CD8-positive, alpha-beta memory T cell (primary cell): ENCODE results near the gene KRT17. TPM values are rescaled to one million over a fixed set of nuclear protein-coding genes. Genes with fewer than 3 reads are reported as not detected.
A peak's percentile ranks its signal among the peaks of the same experiment; 100 is the strongest.
"Not testable (repeated sequence)": the region's sequence is repeated elsewhere in the genome, so short reads cannot be mapped to it uniquely, and the experiment has no call there.

Experiments
- CTCF ChIA-PET: fragments of 350-600 bp; sonication (Branson Sonifier 250); formaldehyde crosslinking; loops from one replicate; lab custom pipeline; 2021; ENCODE audit warnings: antibody characterized with exemption; lab: Charles Lee
- POLR2A ChIA-PET: fragments of 350-600 bp; sonication (Branson Sonifier 250); formaldehyde crosslinking; loops from one replicate; lab custom pipeline; 2021; ENCODE audit warnings: antibody characterized with exemption; lab: Charles Lee
- DNase-seq, 5 donors: peaks; one replicate each; pipeline versions ENCODE4 v3.0.0 to v3.0.0-alpha.2; 2020 to 2022; ENCODE audit warnings: mixed read lengths in 1 of 5
- H3K27ac ChIP-seq: one replicate; pipeline ENCODE4 v1.7.0; 2013; ENCODE audit warnings: low read depth, mild to moderate bottlenecking, low read length, moderate library complexity
- H3K27me3 ChIP-seq: 2 replicates; pipeline ENCODE4 v1.7.0; 2013; ENCODE audit warnings: low read length, mild to moderate bottlenecking; ENCODE audit not compliant: insufficient read depth, poor library complexity, severe bottlenecking
- H3K36me3 ChIP-seq: 2 replicates; pipeline ENCODE4 v1.7.0; 2013; ENCODE audit warnings: mild to moderate bottlenecking, low read length, moderate library complexity; ENCODE audit not compliant: insufficient read depth
- H3K4me1 ChIP-seq: 2 replicates; pipeline ENCODE4 v1.7.0; 2013; ENCODE audit warnings: mild to moderate bottlenecking, low read length, moderate library complexity; ENCODE audit not compliant: insufficient read depth
- H3K4me3 ChIP-seq: 2 replicates; pipeline ENCODE4 v1.7.0; 2013; ENCODE audit warnings: mild to moderate bottlenecking, low read length
- H3K9me3 ChIP-seq: 2 replicates; pipeline ENCODE4 v1.7.0; 2013; ENCODE audit warnings: mild to moderate bottlenecking, low read length
- H3K27ac Mint-ChIP-seq, 8 donors: one replicate each; pipeline ENCODE4 v1.8.0; 2020 to 2021; ENCODE audit warnings: mixed read lengths in 8 of 8, mild to moderate bottlenecking in 6 of 8, inconsistent platforms in 3 of 8, moderate library complexity in 3 of 8
- H3K27me3 Mint-ChIP-seq, 2 donors: one replicate each; pipeline ENCODE4 v1.8.0; 2020 to 2021; ENCODE audit warnings: mixed read lengths in 2 of 2, mild to moderate bottlenecking in 1 of 2, moderate library complexity in 1 of 2
- H3K36me3 Mint-ChIP-seq, 3 donors: one replicate each; pipeline ENCODE4 v1.8.0; 2020 to 2021; ENCODE audit warnings: mixed read lengths in 3 of 3, inconsistent platforms in 1 of 3, mild to moderate bottlenecking in 1 of 3
- H3K4me1 Mint-ChIP-seq, 3 donors: one replicate each; pipeline ENCODE4 v1.8.0; 2020 to 2021; ENCODE audit warnings: mixed read lengths in 3 of 3, inconsistent platforms in 1 of 3, mild to moderate bottlenecking in 1 of 3
- H3K4me3 Mint-ChIP-seq, 7 donors: one replicate each; pipeline ENCODE4 v1.8.0; 2020 to 2021; ENCODE audit warnings: mixed read lengths in 7 of 7, mild to moderate bottlenecking in 6 of 7, moderate library complexity in 4 of 7, inconsistent platforms in 2 of 7
- H3K9me3 Mint-ChIP-seq, 5 donors: one replicate each; pipeline ENCODE4 v1.8.0; 2020 to 2022; ENCODE audit warnings: mixed read lengths in 5 of 5, mild to moderate bottlenecking in 3 of 5, moderate library complexity in 2 of 5, inconsistent platforms in 1 of 5
- polyA plus RNA-seq: library from polyadenylated mRNA; unstranded; fragments of 300-500 nt; fragmentation: Illumina TruSeq; gene quantifications from one replicate; pipeline ENCODE4 v1.2.3, GENCODE V29; 2021
- total RNA-seq, 2 experiments: library from RNA; stranded (reverse); gene quantifications; one replicate each; pipeline ENCODE4 v1.2.3, GENCODE V29; 2021

The KRT17 gene
- total and polyA plus RNA-seq, 3 experiments from 2014 or later = 0.35 TPM; not detected in 2

GRCh38 chr17:41622340-41623183 is 1.8 kb downstream of the KRT17 start:
- CTCF ChIA-PET, H3K4me3 ChIP-seq, POLR2A ChIA-PET, H3K4me1 Mint-ChIP-seq, H3K9me3 ChIP-seq, H3K9me3 Mint-ChIP-seq, H3K4me3 Mint-ChIP-seq, H3K4me1 ChIP-seq, H3K36me3 ChIP-seq, H3K27me3 ChIP-seq, H3K36me3 Mint-ChIP-seq, H3K27ac ChIP-seq: not testable (repeated sequence)
- Mint-ChIP-seq H3K27me3 (peaks cover 13 to 29% of the 10 kb centered on the region in 2 donors), H3K27ac (peak overlapping the region in 2 of 8 donors; percentile 65)
- peak in 1 of 5 donors; percentile 26 for DNase-seq

DNA sequence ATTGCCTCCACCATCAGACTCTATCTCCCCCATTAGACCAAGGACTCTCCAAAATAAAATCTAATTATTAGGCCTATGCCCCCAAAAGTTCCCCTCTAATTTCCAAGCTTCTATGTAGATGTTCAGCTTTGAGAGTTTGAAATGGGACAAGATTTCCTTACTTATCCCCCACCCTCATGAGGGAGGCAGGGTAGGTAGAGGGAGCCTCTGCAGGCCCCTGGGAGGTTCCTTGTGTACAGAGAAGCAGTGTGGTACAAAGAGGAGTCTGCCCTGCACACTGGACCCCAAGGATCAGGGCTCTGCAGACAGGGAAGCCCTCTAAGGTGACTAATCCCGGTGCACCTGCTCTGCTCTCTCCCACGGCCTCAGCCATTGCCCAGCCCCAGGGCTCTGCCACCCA is 2.5 kb downstream of the KRT17 start:
- Histone ChIP-seq H3K27ac (no peak overlapping the region), H3K4me1 (no peaks in the 10 kb centered on the region), H3K27me3 (no peaks in the 10 kb centered on the region), H3K9me3 (no peaks in the 10 kb centered on the region), H3K36me3 (no peaks in the 10 kb centered on the region), H3K4me3 (no peak overlapping the region)
- peak overlapping the region in 1 of 8 donors; percentile 33 for H3K27ac Mint-ChIP-seq
- ChIA-PET POLR2A (no interaction called here), CTCF (no interaction called here)
- no peak for DNase-seq
- no peaks in the 10 kb centered on the region for H3K4me1 Mint-ChIP-seq
- peaks cover 11 to 22% of the 10 kb centered on the region in 2 donors for H3K27me3 Mint-ChIP-seq
- no peak overlapping the region for H3K4me3 Mint-ChIP-seq
- no peaks in the 10 kb centered on the region for H3K9me3 Mint-ChIP-seq
- H3K36me3 Mint-ChIP-seq = no peaks in the 10 kb centered on the region

DNA sequence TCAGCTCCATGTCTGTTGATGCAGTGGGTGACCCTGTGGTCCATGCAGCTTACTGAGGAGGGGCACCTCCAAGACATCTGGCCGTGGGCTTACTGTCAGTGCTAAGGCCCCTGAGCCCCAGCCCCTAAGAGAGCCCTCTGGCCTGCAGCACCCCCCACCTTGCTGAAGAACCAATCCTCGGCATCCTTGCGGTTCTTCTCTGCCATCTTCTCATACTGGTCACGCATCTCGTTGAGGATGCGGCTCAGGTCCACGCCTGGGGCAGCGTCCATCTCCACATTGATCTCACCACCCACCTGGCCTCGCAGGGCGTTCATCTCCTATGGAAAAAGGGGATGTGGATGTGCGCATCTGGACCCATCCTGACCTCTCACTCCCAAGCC is 2.9 kb downstream of the KRT17 start:
- H3K27ac Mint-ChIP-seq, H3K27me3 ChIP-seq, H3K36me3 Mint-ChIP-seq, H3K4me3 Mint-ChIP-seq, H3K4me3 ChIP-seq, POLR2A ChIA-PET, H3K9me3 Mint-ChIP-seq, H3K4me1 Mint-ChIP-seq, H3K27ac ChIP-seq, H3K4me1 ChIP-seq, H3K9me3 ChIP-seq, H3K36me3 ChIP-seq, CTCF ChIA-PET: not testable (repeated sequence)
- peaks cover 11 to 20% of the 10 kb centered on the region in 2 donors for H3K27me3 Mint-ChIP-seq
- DNase-seq = peak in 1 of 5 donors; percentile 24

GRCh38 chr17:41620583-41621434 is 3.6 kb downstream of the KRT17 start:
- Mint-ChIP-seq H3K36me3 (no peaks in the 10 kb centered on the region), H3K27me3 (peaks cover 9 to 22% of the 10 kb centered on the region in 2 donors), H3K27ac (no peak overlapping the region), H3K4me3 (no peak overlapping the region), H3K9me3 (no peaks in the 10 kb centered on the region), H3K4me1 (no peaks in the 10 kb centered on the region)
- POLR2A ChIA-PET = no interaction called here
- Histone ChIP-seq H3K36me3 (no peaks in the 10 kb centered on the region), H3K4me3 (no peak overlapping the region), H3K4me1 (no peaks in the 10 kb centered on the region), H3K27me3 (no peaks in the 10 kb centered on the region), H3K27ac (no peak overlapping the region), H3K9me3 (no peaks in the 10 kb centered on the region)
- CTCF ChIA-PET = no interaction called here
- peak in 1 of 5 donors; percentile 27 for DNase-seq

DNA sequence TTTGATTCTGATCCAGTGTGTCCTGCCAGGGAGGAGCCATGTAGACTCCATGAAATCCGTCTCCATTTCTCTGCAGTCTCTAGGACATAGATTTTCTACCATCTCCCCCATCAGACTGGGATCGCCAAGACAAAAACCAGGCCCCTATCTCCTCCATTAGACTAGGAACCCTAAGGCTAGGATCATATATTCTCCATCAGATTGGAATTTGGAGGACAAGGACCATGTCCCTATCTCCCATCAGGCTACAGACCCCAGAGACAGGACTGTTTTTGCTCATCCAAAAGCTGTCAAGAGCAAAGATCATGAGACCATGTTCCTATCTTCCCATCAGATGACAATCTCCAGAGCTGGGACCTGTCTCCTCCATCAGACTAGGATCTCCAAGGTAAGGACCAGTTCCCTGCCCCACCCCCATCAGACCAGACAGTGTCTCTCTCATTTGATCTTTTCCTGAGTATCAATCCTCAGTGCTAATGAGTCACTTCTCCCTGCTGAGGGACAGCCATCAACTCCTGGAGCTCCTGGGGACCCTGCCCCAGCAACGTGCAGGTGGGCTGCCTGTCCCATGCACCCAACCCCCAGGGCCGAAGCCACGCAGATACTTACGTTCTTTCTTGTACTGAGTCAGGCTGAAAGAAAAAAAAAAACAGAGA is 4.3 kb downstream of the KRT17 start:
- H3K9me3 ChIP-seq, H3K4me1 Mint-ChIP-seq, H3K27ac ChIP-seq, H3K27ac Mint-ChIP-seq, H3K27me3 ChIP-seq, H3K9me3 Mint-ChIP-seq, CTCF ChIA-PET, H3K36me3 ChIP-seq, DNase-seq, H3K4me3 ChIP-seq, H3K4me1 ChIP-seq, H3K4me3 Mint-ChIP-seq, POLR2A ChIA-PET, H3K36me3 Mint-ChIP-seq: not testable (repeated sequence)
- H3K27me3 Mint-ChIP-seq = peaks cover 9 to 25% of the 10 kb centered on the region in 2 donors

GRCh38 chr17:41619036-41619926 is 5.1 kb downstream of the KRT17 start:
- no peak overlapping the region for H3K27ac ChIP-seq
- Mint-ChIP-seq H3K27ac (peak overlapping the region in 1 of 8 donors; percentile 9), H3K27me3 (peaks cover 6 to 28% of the 10 kb centered on the region in 2 donors), H3K4me1 (no peaks in the 10 kb centered on the region), H3K9me3 (no peaks in the 10 kb centered on the region), H3K4me3 (no peak overlapping the region), H3K36me3 (no peaks in the 10 kb centered on the region)
- no peak overlapping the region for H3K4me3 ChIP-seq
- no peaks in the 10 kb centered on the region for H3K9me3 ChIP-seq
- no peaks in the 10 kb centered on the region for H3K4me1 ChIP-seq
- no peaks in the 10 kb centered on the region for H3K36me3 ChIP-seq
- POLR2A ChIA-PET = no interaction called here
- CTCF ChIA-PET = no interaction called here
- DNase-seq = no peak
- no peaks in the 10 kb centered on the region for H3K27me3 ChIP-seq

DNA sequence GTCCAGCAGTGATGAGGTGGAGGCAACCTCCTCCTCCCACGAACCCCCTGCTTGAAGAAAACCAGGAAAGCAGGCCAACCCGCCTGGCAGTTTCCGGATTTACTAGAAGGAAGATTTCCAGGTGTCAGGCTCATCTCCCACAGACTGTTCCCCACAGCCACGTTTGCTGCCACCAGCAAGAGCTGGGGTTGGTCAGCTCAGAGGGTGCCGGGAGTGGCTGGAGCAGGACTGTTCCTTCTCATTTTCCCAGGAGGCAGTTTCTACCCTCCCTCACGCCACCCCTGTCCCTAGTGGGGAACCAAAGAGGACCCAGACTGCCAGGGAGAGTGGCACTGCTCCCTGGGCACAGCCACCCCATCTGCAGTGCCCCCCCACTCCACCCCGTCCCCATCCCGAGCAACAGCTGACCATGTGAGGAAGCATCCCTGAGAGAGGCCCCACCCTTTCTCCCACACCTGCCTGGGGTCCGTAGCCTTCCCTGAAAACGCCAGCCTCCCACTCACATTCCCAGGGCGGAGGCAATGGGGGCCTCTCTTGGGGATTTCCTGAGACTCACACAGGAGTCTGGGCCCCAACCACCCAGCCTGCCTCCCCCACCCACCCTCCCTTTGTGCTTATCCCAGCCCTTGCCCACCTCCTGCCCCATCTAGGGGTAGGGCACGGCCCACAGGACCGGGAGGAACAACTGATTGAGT is 5.9 kb downstream of the KRT17 start:
- Histone ChIP-seq H3K27me3 (no peaks in the 10 kb centered on the region), H3K4me3 (no peak overlapping the region), H3K9me3 (no peaks in the 10 kb centered on the region), H3K27ac (no peak overlapping the region), H3K36me3 (no peaks in the 10 kb centered on the region), H3K4me1 (no peaks in the 10 kb centered on the region)
- Mint-ChIP-seq H3K9me3 (no peaks in the 10 kb centered on the region), H3K4me1 (no peaks in the 10 kb centered on the region), H3K4me3 (no peak overlapping the region), H3K27me3 (peaks cover 6 to 28% of the 10 kb centered on the region in 2 donors), H3K36me3 (no peaks in the 10 kb centered on the region), H3K27ac (no peak overlapping the region)
- POLR2A ChIA-PET = no interaction called here
- CTCF ChIA-PET = no interaction called here
- peak in 1 of 5 donors; percentile 35 for DNase-seq
